Transverse colon (tissue), 4 donors: Measurements from ENCODE around the gene LCLAT1. TPM values are rescaled to one million over a fixed set of nuclear protein-coding genes. Genes with fewer than 3 reads are reported as not detected.

Source experiments
- DNase-seq: peaks from one replicate; pipeline ENCODE4 v3.0.0-alpha.2; 2019
- H3K27ac ChIP-seq, 4 donors: fragments of 200-600 bp; sonication (generic); 2 replicates each; pipeline ENCODE4 v1.5.1; 2016 to 2018; ENCODE audit warnings: inconsistent platforms in 4 of 4
- H3K27me3 ChIP-seq: fragments of 200-600 bp; sonication (generic); 2 replicates; pipeline ENCODE4 v1.5.1; 2017; ENCODE audit warnings: inconsistent platforms
- H3K36me3 ChIP-seq, 4 donors: fragments of 200-600 bp; sonication (generic); 2 replicates each; pipeline ENCODE4 v1.5.1; 2017 to 2019; ENCODE audit warnings: inconsistent platforms in 4 of 4
- H3K4me1 ChIP-seq, 4 donors: fragments of 200-600 bp; sonication (generic); 2 replicates each; pipeline ENCODE4 v1.5.1; 2017 to 2020; ENCODE audit warnings: inconsistent platforms in 4 of 4
- H3K4me3 ChIP-seq, 4 donors: fragments of 200-600 bp; sonication (generic); 1 replicate in 1 of 4; 2 replicates in 3 of 4; pipeline versions ENCODE4 v1.5.1 to v1.6.1; 2017 to 2019; ENCODE audit warnings: inconsistent platforms in 4 of 4
- H3K9me3 ChIP-seq, 2 donors: fragments of 200-600 bp; sonication (generic); 2 replicates each; pipeline ENCODE4 v1.5.1; 2017 to 2019; ENCODE audit warnings: inconsistent platforms in 2 of 2
- CTCF ChIP-seq, 5 experiments: fragments of 200-600 bp in 3 of 5; fragments of 450-650 bp in 2 of 5; sonication (generic) in 3 of 5; IDR thresholded peaks; 1 replicate in 2 of 5; 2 replicates in 3 of 5; pipeline ENCODE4 v1.5.1; 2016 to 2017; ENCODE audit warnings: antibody characterized with exemption in 5 of 5, inconsistent platforms in 3 of 5, mild to moderate bottlenecking in 2 of 5, moderate library complexity in 1 of 5
- EP300 ChIP-seq: sonication (generic); formaldehyde crosslinking; IDR thresholded peaks from one replicate; pipeline ENCODE4 v1.6.1; 2017; ENCODE audit warnings: antibody characterized with exemption, low read depth
- POLR2A ChIP-seq: fragments of 450-650 bp; IDR thresholded peaks from one replicate; pipeline ENCODE4 v1.6.1; 2016; ENCODE audit warnings: antibody characterized with exemption, mild to moderate bottlenecking, moderate library complexity
- POLR2AphosphoS5 ChIP-seq, 3 donors: sonication (generic); formaldehyde crosslinking; IDR thresholded peaks; one replicate each; pipeline ENCODE4 v1.6.1; 2016; ENCODE audit warnings: antibody characterized with exemption in 3 of 3
- WGBS, 2 donors: methylation state at CpG; one replicate each; pipeline ENCODE4 v1.1.5; 2018; ENCODE audit warnings: low coverage in 1 of 2; 5-methylcytosine and 5-hydroxymethylcytosine counted together
- in situ Hi-C, 4 donors: fragments of 200-750 bp; cut with MboI; loops; one replicate each; pipeline versions ENCODE4 v1.15.0 to v1.15.1; 2017; ENCODE audit warnings: low sequenced_read_pairs in 3 of 4, low pct_ligation_motif_present in 1 of 4, low pct_unique_long_range_greater_than_20kb in 1 of 4
- intact Hi-C: fragments of 100-400 bp; cut with DNase I; formaldehyde crosslinking; loops from one replicate; pipeline ENCODE4 v1.15.1; 2023; ENCODE audit warnings: low total_unique reads
- total RNA-seq, 4 donors: library from RNA; depleted of rRNA; stranded (reverse); fragments of >200 nt; gene quantifications; one replicate each; pipeline ENCODE4 v1.1.0, GENCODE V29; 2016

Gene LCLAT1
- total RNA-seq, 4 donors from 2014 or later, result 10.9 to 26.5 (median 16.6) TPM

GRCh38 chr2:30425326-30425725, 21.7 kb upstream of the LCLAT1 start:
- in situ Hi-C loops (loop anchor here in 1 of 4 donors (25.0 kb wide), 1 partner anchor 188 kb away; the partner anchor contains the start of gene LBH), intact Hi-C loops (no loop called here)
- Histone ChIP-seq H3K27ac (no peak overlapping the region), H3K27me3 (no peaks in the 10 kb centered on the region), H3K4me3 (no peak overlapping the region), H3K9me3 (no peaks in the 10 kb centered on the region), H3K4me1 (peaks cover 4 to 20% (median 12%) of the 10 kb centered on the region in 4 donors), H3K36me3 (no peaks in the 10 kb centered on the region)
- TF ChIP-seq EP300 (no peak), POLR2A (no peak), CTCF (IDR thresholded peaks at IDR 0.05) (no peak), POLR2AphosphoS5 (IDR thresholded peaks at IDR 0.05) (no peak)
- WGBS, 2 donors, result 53% methylated on average over 4 of the region's 4 CpGs; no CpG with 5 or more reads in 1 of the 2 donors
- no peak for DNase-seq

- no peak for DNase-seq
- H3K4me1 ChIP-seq, result peaks cover 0 to 2% (median 0%) of the 10 kb centered on the region in 4 donors
- no peak for TF ChIP-seq EP300
- TF ChIP-seq POLR2A, result no peak
- no peaks in the 10 kb centered on the region for H3K27me3 ChIP-seq
- no peak overlapping the region for H3K4me3 ChIP-seq
- intact Hi-C loops (no loop called here), in situ Hi-C loops (loop anchor here in 1 of 4 donors (25.0 kb wide), 1 partner anchor 190 kb away; the partner anchor contains the start of gene LBH)
- H3K36me3 ChIP-seq, result no peaks in the 10 kb centered on the region
- 54 to 70% methylated on average over 4 to 8 of the region's 8 CpGs for WGBS, 2 donors
- H3K27ac ChIP-seq, result no peak overlapping the region
- no peaks in the 10 kb centered on the region for H3K9me3 ChIP-seq
Measured at GRCh38 chr2:30427606-30428347, 19.3 kb upstream of the LCLAT1 start.

GRCh38 chr2:30428348-30428662, 18.7 kb upstream of the LCLAT1 start:
- H3K27me3 ChIP-seq, result no peaks in the 10 kb centered on the region
- H3K9me3 ChIP-seq, result no peaks in the 10 kb centered on the region
- no peak overlapping the region for H3K4me3 ChIP-seq
- in situ Hi-C loops, result loop anchor here in 1 of 4 donors (25.0 kb wide), 1 partner anchor 191 kb away; the partner anchor contains the start of gene LBH
- no peak overlapping the region for H3K27ac ChIP-seq
- WGBS, 2 donors, result 86 to 100% methylated on average over 1 to 2 of the region's 2 CpGs
- TF ChIP-seq CTCF (IDR thresholded peaks at IDR 0.05) (no peak), POLR2AphosphoS5 (IDR thresholded peaks at IDR 0.05) (no peak), POLR2A (no peak), EP300 (no peak)
- H3K36me3 ChIP-seq, result no peaks in the 10 kb centered on the region
- intact Hi-C loops, result no loop called here
- no peak for DNase-seq
- H3K4me1 ChIP-seq, result no peaks in the 10 kb centered on the region

DNA sequence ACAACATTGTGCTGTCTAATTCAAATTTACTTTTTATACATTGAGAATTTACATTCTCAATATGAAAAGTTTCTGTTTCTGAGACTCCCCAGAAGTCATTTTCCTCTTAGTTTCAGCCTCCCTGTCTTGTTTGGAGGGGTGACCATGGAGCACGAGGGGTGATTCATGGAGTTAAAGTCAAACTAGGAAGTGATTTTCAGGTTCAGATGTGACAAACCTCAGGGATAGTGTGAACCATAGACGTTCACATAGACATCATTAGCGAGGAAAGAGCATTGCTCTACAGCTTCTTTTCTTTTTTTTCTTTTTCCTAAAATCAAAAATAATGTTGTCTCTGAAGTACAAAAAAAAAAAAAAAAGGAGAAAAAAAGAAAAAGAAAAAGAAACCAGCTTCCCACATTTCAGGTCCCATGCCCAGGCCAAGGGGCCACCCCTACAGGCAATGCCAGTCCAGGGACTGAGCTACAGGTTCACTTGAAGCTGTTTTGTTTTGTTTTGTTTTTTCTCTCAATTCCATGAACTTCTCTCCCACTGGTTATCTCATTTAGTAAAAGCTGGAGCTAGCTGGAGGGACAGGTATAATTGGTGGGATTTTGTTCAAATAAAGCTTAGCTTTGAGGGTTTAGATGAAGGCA, 18.1 kb upstream of the LCLAT1 start:
- H3K27ac ChIP-seq, result no peak overlapping the region
- no peaks in the 10 kb centered on the region for H3K9me3 ChIP-seq
- intact Hi-C loops, result no loop called here
- in situ Hi-C loops, result loop anchor here in 1 of 4 donors (25.0 kb wide), 1 partner anchor 192 kb away; the partner anchor contains the start of gene LBH
- WGBS, 2 donors, result 64 to 86% methylated on average over 3 of the region's 3 CpGs
- no peaks in the 10 kb centered on the region for H3K36me3 ChIP-seq
- no peaks in the 10 kb centered on the region for H3K4me1 ChIP-seq
- DNase-seq, result no peak
- TF ChIP-seq POLR2AphosphoS5 (IDR thresholded peaks at IDR 0.05) (no peak), POLR2A (no peak), EP300 (no peak), CTCF (IDR thresholded peaks at IDR 0.05) (no peak)
- no peak overlapping the region for H3K4me3 ChIP-seq
- H3K27me3 ChIP-seq, result no peaks in the 10 kb centered on the region
